ENCODE measurements around the gene CPB2.

CPB2 gene

GRCh38 chr13:46043647-46044046, 61.2 kb downstream of the CPB2 start:
- TF ChIP-seq EZH2 (IDR thresholded peaks at IDR 0.05; ENCODE audit: borderline replicate concordance, low read depth, low read length, severe bottlenecking), result no peak
- TF ChIP-seq, protein P1, sequence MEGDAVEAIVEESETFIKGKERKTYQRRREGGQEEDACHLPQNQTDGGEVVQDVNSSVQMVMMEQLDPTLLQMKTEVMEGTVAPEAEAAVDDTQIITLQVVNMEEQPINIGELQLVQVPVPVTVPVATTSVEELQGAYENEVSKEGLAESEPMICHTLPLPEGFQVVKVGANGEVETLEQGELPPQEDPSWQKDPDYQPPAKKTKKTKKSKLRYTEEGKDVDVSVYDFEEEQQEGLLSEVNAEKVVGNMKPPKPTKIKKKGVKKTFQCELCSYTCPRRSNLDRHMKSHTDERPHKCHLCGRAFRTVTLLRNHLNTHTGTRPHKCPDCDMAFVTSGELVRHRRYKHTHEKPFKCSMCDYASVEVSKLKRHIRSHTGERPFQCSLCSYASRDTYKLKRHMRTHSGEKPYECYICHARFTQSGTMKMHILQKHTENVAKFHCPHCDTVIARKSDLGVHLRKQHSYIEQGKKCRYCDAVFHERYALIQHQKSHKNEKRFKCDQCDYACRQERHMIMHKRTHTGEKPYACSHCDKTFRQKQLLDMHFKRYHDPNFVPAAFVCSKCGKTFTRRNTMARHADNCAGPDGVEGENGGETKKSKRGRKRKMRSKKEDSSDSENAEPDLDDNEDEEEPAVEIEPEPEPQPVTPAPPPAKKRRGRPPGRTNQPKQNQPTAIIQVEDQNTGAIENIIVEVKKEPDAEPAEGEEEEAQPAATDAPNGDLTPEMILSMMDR (IDR thresholded peaks at IDR 0.05; ENCODE audit: borderline replicate concordance, extremely low read depth, low read length, poor library complexity, severe bottlenecking), result no peak
- no peak overlapping the region for H2AFZ ChIP-seq (ENCODE audit: low read depth, low read length)
- peaks cover 8% of the 10 kb centered on the region; the same call in 1 of the 2 replicates for H3K4me1 ChIP-seq (ENCODE audit: insufficient read depth, low read length)
- H3K36me3 ChIP-seq (ENCODE audit: insufficient read depth, low read length), result peaks cover 50% of the 10 kb centered on the region
- no peak for ATAC-seq (ENCODE audit: insufficient read depth, low read depth)
- no peak overlapping the region for H3K27ac ChIP-seq (ENCODE audit: low read length)
- no peak overlapping the region for H3K4me2 ChIP-seq (ENCODE audit: insufficient read depth, low read length)
- H4K20me1 ChIP-seq (ENCODE audit: insufficient read depth, low read length), result peaks cover 19% of the 10 kb centered on the region; the same call in 1 of the 2 replicates
- no peak overlapping the region for H3K4me3 ChIP-seq (ENCODE audit: low read depth in 1 of 2, low read length in 2 of 2)
- peaks cover 92% of the 10 kb centered on the region for H3K79me2 ChIP-seq (ENCODE audit: insufficient read depth, low read length)
- DNase-seq, result no peak
- no peak overlapping the region for H3K9ac ChIP-seq (ENCODE audit: low read depth, low read length)
- H3K27me3 ChIP-seq (ENCODE audit: insufficient read depth, low read length, poor library complexity), result no peaks in the 10 kb centered on the region
- H3K9me3 ChIP-seq (ENCODE audit: insufficient read depth, low read length, severe bottlenecking), result no peaks in the 10 kb centered on the region

GRCh38 chr13:46041419-46041839, 63.4 kb downstream of the CPB2 start:
- ATAC-seq (ENCODE audit: insufficient read depth, low read depth) (no peak), DNase-seq (no peak)
- H4K20me1 ChIP-seq (ENCODE audit: insufficient read depth, low read length), result peaks cover 11% of the 10 kb centered on the region; the same call in 1 of the 2 replicates
- no peaks in the 10 kb centered on the region; the same call in 1 of the 2 replicates for H3K4me1 ChIP-seq (ENCODE audit: insufficient read depth, low read length)
- H3K27ac ChIP-seq (ENCODE audit: low read length), result no peak overlapping the region
- H3K4me2 ChIP-seq (ENCODE audit: insufficient read depth, low read length), result no peak overlapping the region
- H3K79me2 ChIP-seq (ENCODE audit: insufficient read depth, low read length), result peaks cover 86% of the 10 kb centered on the region
- no peak overlapping the region for H3K4me3 ChIP-seq (ENCODE audit: low read depth in 1 of 2, low read length in 2 of 2)
- H3K27me3 ChIP-seq (ENCODE audit: insufficient read depth, low read length, poor library complexity), result no peaks in the 10 kb centered on the region
- TF ChIP-seq, protein P1 (IDR thresholded peaks at IDR 0.05; ENCODE audit: borderline replicate concordance, extremely low read depth, low read length, poor library complexity, severe bottlenecking), result no peak
- no peak for TF ChIP-seq EZH2 (IDR thresholded peaks at IDR 0.05; ENCODE audit: borderline replicate concordance, low read depth, low read length, severe bottlenecking)
- H3K9ac ChIP-seq (ENCODE audit: low read depth, low read length), result no peak overlapping the region
- H3K36me3 ChIP-seq (ENCODE audit: insufficient read depth, low read length), result peaks cover 64% of the 10 kb centered on the region
- H3K9me3 ChIP-seq (ENCODE audit: insufficient read depth, low read length, severe bottlenecking), result no peaks in the 10 kb centered on the region
- H2AFZ ChIP-seq (ENCODE audit: low read depth, low read length), result no peak overlapping the region

GRCh38 chr13:46040763-46041162, 64.1 kb downstream of the CPB2 start:
- no peak overlapping the region for H3K4me3 ChIP-seq (ENCODE audit: low read depth in 1 of 2, low read length in 2 of 2)
- no peak overlapping the region for H3K9ac ChIP-seq (ENCODE audit: low read depth, low read length)
- H4K20me1 ChIP-seq (ENCODE audit: insufficient read depth, low read length), result peaks cover 11% of the 10 kb centered on the region; the same call in 1 of the 2 replicates
- no peak overlapping the region for H2AFZ ChIP-seq (ENCODE audit: low read depth, low read length)
- H3K9me3 ChIP-seq (ENCODE audit: insufficient read depth, low read length, severe bottlenecking), result no peaks in the 10 kb centered on the region
- TF ChIP-seq, protein P1 (IDR thresholded peaks at IDR 0.05; ENCODE audit: borderline replicate concordance, extremely low read depth, low read length, poor library complexity, severe bottlenecking), result no peak
- TF ChIP-seq EZH2 (IDR thresholded peaks at IDR 0.05; ENCODE audit: borderline replicate concordance, low read depth, low read length, severe bottlenecking), result no peak
- DNase-seq, result no peak
- peaks cover 81% of the 10 kb centered on the region for H3K79me2 ChIP-seq (ENCODE audit: insufficient read depth, low read length)
- no peak for ATAC-seq (ENCODE audit: insufficient read depth, low read depth)
- no peak overlapping the region for H3K27ac ChIP-seq (ENCODE audit: low read length)
- no peaks in the 10 kb centered on the region; the same call in 1 of the 2 replicates for H3K4me1 ChIP-seq (ENCODE audit: insufficient read depth, low read length)
- H3K36me3 ChIP-seq (ENCODE audit: insufficient read depth, low read length), result peaks cover 64% of the 10 kb centered on the region
- H3K27me3 ChIP-seq (ENCODE audit: insufficient read depth, low read length, poor library complexity), result no peaks in the 10 kb centered on the region
- no peak overlapping the region for H3K4me2 ChIP-seq (ENCODE audit: insufficient read depth, low read length)

Measured in DND-41 (cell line).